Measurements from ENCODE around the gene BRS3.

GRCh38 chrX:136456133-136456532 lies 31.6 kb upstream of the BRS3 start:
- no peak for TF ChIP-seq YY1 (IDR thresholded peaks at IDR 0.05; ENCODE audit: insufficient read depth, insufficient read length)
- TF ChIP-seq ZNF274 (IDR thresholded peaks at IDR 0.05; ENCODE audit: low read depth, low read length): no peak
- no peak for TF ChIP-seq SUZ12 (IDR thresholded peaks at IDR 0.05; ENCODE audit: extremely low read depth, insufficient read depth, insufficient read length)

Measured in NT2/D1 (cell line).